Measurements from ENCODE around the gene SPAST. TPM values are rescaled to one million over a fixed set of nuclear protein-coding genes. Genes with fewer than 3 reads are reported as not detected.

The SPAST gene
- total and polyA plus RNA-seq, 9 of the 15 experiments (the other 6 are each of a cell fraction or from before 2014, with no cell fraction given): 7.4 to 37.0 (median 19.0) TPM

DNA sequence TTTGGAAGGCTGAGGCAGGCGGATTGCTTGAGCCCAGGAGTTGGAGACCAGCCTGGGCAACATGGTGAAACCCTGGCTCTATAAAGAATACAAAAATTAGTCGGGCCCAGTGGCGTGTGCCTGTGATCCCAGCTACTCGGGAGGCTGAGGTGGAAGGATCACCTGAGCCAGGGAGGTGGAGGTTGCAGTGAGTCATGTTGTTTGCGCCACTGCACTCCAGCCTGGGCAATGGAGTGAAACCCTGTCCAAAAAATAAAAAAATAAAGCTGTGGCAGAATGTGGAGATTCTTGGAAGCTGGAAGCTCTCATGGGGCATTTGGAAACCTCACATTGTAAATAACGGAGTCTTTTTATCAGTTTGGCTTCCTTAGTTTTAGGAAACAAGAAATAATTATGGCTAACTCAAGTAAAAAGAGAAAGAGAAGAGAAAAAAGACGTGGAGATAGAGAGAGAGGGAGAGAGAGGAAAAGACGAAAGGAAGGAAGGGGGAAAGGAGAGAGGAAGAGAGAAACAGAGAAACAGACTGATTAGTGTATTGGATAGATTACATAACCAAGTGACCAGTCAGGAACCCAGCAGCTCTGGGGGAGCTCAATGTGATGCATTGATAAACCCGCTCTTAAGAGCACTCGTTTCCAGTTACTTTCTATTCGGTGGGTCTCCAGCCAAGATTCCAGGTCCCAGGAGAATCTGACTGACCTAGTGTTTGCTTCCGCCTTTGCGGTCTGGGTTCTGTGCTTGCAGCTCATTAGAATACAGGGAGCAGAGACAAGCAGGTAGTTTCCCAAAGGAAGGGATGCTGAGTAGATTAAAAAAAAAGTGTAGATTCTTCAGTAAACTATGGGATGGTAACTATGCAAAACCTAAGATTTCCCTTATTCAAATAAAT is 1.1 kb upstream of the SPAST start (continued):
- TF ChIP-seq, protein P1, sequence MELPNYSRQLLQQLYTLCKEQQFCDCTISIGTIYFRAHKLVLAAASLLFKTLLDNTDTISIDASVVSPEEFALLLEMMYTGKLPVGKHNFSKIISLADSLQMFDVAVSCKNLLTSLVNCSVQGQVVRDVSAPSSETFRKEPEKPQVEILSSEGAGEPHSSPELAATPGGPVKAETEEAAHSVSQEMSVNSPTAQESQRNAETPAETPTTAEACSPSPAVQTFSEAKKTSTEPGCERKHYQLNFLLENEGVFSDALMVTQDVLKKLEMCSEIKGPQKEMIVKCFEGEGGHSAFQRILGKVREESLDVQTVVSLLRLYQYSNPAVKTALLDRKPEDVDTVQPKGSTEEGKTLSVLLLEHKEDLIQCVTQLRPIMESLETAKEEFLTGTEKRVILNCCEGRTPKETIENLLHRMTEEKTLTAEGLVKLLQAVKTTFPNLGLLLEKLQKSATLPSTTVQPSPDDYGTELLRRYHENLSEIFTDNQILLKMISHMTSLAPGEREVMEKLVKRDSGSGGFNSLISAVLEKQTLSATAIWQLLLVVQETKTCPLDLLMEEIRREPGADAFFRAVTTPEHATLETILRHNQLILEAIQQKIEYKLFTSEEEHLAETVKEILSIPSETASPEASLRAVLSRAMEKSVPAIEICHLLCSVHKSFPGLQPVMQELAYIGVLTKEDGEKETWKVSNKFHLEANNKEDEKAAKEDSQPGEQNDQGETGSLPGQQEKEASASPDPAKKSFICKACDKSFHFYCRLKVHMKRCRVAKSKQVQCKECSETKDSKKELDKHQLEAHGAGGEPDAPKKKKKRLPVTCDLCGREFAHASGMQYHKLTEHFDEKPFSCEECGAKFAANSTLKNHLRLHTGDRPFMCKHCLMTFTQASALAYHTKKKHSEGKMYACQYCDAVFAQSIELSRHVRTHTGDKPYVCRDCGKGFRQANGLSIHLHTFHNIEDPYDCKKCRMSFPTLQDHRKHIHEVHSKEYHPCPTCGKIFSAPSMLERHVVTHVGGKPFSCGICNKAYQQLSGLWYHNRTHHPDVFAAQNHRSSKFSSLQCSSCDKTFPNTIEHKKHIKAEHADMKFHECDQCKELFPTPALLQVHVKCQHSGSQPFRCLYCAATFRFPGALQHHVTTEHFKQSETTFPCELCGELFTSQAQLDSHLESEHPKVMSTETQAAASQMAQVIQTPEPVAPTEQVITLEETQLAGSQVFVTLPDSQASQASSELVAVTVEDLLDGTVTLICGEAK (IDR thresholded peaks at IDR 0.05): 0 out of 2 replicates have a peak, but pooled peaks have one; percentile 52
- TF ChIP-seq, protein P1 (CRISPR knock-in tag; IDR thresholded peaks at IDR 0.05): no peak
- TF ChIP-seq ZFP30 (CRISPR knock-in tag; IDR thresholded peaks at IDR 0.05; ENCODE audit: borderline replicate concordance) (no peak), ZKSCAN8 (CRISPR knock-in tag; IDR thresholded peaks at IDR 0.05) (no peak)

Measured in K562 (cell line).